SKM-1 treated with dmso at 0.1 percent for 144 hours (cell line): ENCODE results near the gene PICALM.
"Not testable (repeated sequence)": the region's sequence is repeated elsewhere in the genome, so short reads cannot be mapped to it uniquely, and the experiment has no call there.

ENCODE experiments used
- DNase-seq: peaks from one replicate; lab custom pipeline; 2025; ENCODE audit not compliant: unreplicated experiment; lab: John Stamatoyannopoulos, UW

PICALM gene

GRCh38 chr11:85945296-85945695 is 123.6 kb downstream of the PICALM start:
- no peak for DNase-seq

GRCh38 chr11:85941380-85941973 is 127.4 kb downstream of the PICALM start:
- peak; percentile 24 for DNase-seq

- no peak for DNase-seq
Observed at GRCh38 chr11:85939099-85940015, 129.5 kb downstream of the PICALM start.

- no peak for DNase-seq
Observed at GRCh38 chr11:85937835-85938234, 131.0 kb downstream of the PICALM start.

- DNase-seq = no peak
Observed at GRCh38 chr11:85935751-85936150, 133.1 kb downstream of the PICALM start.

GRCh38 chr11:85934596-85935169 is 134.2 kb downstream of the PICALM start:
- DNase-seq = no peak

GRCh38 chr11:85930879-85931366 is 138.0 kb downstream of the PICALM start:
- no peak for DNase-seq

GRCh38 chr11:85926653-85927214 is 142.2 kb downstream of the PICALM start:
- not testable (repeated sequence) for DNase-seq

- DNase-seq = no peak
Observed at GRCh38 chr11:85923455-85923854, 145.4 kb downstream of the PICALM start.

GRCh38 chr11:85922367-85922766 is 146.5 kb downstream of the PICALM start:
- DNase-seq = no peak

GRCh38 chr11:85918910-85919794 is 149.7 kb downstream of the PICALM start:
- DNase-seq = no peak

- no peak for DNase-seq
Observed at GRCh38 chr11:85914425-85914824, 154.5 kb downstream of the PICALM start.

- DNase-seq = peak; percentile 57
Observed at GRCh38 chr11:85913513-85913912, 155.4 kb downstream of the PICALM start.

GRCh38 chr11:85912414-85912813 is 156.5 kb downstream of the PICALM start:
- no peak for DNase-seq
